Activated CD4-positive, alpha-beta T cell treated with anti-CD3 and anti-CD28 coated beads, Interleukin-2, amount 50 U/mL, for 48 hours (primary cell): ENCODE results near the gene DCUN1D3.
"Not testable (repeated sequence)": the region's sequence is repeated elsewhere in the genome, so short reads cannot be mapped to it uniquely, and the experiment has no call there.

Source experiments
- DNase-seq, 2 experiments: peaks; one replicate each; pipeline ENCODE4 v3.0.0-alpha.2; 2020

Gene DCUN1D3

DNA sequence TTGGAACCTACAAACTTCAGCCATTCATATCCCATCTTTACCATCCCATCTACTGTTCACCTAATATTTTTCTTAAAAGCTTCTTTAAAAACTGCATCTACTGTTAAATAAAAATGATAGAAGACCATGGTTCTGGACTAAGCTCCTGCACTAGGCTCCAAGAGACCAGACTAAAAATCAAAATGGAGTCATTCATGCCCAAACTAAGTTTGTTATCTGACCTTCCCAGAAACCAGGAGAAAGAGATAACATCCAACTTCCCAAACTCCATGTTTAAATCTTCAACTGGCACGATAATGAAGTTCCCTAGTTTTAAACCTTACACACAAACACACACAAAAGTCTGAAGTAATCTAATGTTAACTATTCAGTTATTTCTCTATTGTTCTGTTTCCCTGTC, 13.8 kb downstream of the DCUN1D3 start:
- no peak for DNase-seq

DNA sequence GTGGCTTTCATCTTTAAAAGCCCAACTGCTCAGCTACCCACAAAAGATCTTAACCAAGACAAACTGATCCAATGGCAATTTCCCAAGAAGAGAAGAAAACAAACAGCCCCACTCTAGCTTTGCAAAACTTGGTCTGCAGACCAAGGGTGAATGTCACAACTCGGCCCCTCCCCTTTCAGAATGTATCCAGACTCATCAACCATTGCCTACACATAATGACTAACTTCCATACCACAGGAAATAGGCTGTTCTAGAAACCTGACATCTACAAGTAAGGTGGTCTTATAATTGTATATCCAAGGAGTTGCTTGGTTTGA, 16.0 kb downstream of the DCUN1D3 start:
- DNase-seq = peak in 1 of 2 experiments; percentile 30

DNA sequence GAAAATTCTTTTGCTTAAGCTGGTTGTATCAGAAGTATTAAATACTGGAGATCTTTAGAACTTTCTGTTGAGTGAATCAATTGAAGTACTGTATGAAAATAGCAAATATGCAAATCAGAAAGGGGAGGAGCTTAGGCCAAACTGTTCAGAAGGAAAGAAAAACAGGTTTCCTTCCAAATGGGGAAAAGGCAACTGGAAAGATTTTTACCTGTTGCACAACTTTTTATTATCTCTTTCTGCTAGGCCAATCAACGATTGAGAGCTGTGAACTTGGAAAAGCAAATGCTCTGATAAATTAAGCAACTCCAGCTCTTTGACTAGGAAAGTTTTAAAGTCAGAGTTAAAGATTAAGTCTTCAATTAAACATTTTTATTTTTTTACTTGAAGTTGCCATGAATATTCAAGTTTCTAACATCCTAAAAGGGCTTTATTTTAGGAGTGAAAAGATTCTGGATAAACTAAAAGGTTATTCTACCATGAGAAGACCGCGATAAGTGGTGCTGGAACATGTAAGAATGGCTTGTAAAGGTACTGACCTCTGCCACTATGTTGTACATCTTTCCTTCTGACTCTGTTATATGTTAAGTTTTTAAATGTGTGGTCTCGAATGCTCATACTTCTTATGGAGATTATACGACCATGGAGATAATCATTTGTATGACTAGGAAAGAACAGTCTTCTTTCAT, 16.5 kb downstream of the DCUN1D3 start:
- no peak for DNase-seq

DNA sequence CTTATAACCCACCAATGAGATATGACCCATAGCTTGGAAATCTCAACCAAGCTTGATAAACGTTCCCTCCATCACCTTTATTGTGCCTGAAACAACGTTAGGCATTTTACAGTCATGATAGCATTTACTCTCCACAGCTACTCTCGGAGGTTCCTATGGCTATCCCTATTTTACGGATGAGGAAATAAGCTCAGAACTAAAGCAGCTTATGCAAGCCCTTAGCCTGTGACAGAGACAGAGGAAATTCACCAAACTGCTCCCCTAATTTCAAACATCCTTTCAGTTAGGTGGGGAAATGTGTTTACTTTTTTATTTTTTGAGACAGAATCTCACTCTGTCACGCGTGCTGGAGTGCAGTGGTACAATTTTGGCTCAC, 18.7 kb downstream of the DCUN1D3 start:
- DNase-seq = no peak

DNA sequence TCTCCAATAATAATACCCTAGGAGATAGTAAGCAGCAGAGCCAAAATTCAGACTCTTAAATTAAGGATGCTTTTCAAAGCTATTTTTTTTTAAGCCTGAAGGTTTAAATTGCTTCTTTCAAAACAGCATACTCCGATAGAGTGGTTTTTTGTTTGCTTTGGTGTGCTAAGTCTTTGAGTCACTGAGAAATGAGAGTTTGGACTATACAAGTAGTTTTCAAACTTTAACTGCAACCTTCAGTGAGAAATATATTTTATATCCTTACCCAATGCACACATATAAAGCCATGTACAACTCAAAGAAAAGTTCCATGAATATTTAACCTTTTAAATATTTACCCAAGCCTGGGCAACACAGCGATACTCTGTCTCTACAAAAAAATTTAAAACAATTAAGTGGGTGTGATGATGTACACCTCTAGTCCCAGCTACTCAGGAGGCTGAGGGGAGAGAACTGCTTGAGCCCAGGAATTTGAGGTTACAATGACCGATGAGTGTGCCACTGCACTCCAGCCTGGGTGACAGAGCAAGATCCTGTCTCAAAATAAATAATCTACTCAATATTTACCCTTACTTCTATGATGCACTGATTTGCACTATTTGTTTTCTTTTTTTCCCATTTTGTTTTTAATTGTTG, 19.2 kb downstream of the DCUN1D3 start:
- DNase-seq = no peak

DNA sequence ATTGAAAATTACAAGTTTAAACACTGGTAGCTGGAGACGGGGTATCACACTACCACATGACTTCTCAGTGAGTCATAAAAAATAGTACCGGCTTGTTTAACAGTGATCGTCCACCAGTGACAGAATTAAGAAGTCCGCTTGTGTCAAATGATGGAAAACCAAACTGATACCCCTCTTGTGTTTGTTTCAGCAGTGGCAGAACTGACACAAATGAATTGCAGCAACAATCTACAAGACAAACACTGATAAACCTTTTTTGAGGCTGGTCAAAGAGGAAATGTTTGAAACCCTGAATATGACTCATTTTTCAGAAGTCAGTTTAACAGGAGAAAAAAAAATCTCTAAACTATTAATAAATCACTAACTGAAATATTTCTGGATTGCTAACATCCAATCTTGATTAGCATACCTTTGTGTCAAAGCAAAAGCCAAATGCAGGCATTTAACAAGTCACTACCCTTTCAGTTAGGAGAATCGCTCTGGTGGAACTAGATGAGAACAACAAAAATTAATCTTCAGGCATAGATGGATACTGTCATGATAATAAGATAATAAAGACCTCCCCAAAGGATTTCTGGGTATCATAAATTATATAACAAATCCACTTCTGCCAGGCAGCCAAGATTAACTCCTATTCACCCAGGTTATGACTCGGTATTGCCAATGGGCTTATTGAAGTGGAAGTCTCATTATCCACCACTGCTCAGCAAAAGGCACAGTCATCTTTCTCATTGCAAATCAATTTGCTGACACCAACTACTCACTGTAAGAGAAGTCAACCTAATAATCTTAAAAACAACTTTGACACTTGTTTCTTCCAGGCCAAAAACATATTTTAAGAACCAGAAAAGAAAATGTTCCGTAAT, 20.8 kb downstream of the DCUN1D3 start:
- DNase-seq = no peak

DNA sequence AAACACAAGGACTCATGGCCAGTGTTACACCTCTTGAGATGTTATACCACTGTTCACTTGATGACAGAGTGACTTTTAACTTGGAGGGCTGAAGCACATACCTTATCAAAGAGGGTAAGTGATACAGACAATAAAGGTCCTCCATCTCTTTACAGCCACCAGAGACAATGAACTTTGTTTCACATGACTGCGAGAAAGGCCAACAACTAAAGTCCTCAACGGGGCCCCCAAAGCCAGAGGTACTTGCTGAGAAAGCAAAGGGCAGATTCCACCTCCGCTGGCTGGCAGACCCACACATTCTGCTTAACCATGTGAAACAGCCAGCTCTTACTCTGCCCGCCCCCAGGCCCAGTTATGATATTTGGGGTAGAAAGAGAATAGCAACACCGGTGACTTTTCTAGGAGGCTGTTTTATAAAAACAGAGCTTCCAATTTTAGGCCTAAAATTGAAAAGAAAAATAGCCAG, 21.4 kb downstream of the DCUN1D3 start:
- DNase-seq = peak in 1 of 2 experiments; percentile 25

DNA sequence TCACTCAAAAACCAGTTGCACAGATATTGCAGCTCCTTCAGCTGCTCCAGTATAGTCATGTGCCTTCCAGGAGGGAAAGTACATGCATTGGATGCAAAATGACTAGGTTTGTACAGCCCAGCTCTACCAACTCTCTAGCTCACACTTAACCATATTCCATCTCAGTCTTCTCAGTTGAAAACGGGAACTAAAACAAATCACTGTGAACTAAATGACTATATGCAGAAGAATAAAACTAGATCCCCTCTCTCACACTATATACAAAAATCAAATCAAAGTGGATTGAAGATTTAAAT, 24.9 kb downstream of the DCUN1D3 start:
- no peak for DNase-seq

DNA sequence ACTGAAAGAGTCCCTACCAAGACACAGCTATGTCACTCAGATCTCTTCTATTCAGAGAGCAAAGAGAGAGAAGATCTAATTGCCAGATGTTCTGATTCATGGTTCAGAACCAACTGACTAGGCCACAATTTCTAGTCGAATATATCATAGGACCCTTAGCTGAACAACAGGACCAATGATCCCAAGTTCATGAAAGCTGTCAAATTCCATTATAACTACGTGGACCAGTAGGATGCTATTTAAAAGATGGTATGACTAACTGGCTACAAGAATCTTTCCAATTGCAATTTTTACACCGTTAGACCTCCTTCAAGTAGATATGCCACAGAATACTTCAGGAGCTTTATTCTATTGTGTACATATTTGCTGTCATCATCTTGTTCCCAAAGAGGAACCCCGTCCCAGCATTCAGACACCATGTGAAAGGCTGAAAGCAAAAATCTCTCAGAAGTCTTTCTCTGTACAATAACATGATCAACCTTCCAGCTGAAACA, 26.0 kb downstream of the DCUN1D3 start:
- DNase-seq = no peak

DNA sequence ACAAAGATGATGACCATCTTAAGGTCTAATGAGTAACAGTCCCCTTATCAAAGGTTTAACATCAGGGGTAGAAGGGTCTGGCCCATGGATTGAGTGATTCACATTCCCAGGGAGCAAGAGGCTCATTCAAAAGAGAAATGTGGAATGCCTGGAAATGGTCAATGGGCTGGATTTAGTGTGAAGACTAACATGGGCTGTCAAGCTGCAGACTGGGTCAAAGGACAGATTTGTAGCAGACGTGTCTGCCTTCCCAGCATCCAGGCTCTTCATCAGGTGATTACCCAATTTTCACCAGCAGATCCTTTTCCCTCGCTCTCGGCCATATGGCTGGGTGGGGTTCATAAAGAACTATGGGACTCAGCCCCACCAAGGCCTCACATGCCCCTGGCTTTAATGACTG, 26.8 kb downstream of the DCUN1D3 start:
- no peak for DNase-seq

DNA sequence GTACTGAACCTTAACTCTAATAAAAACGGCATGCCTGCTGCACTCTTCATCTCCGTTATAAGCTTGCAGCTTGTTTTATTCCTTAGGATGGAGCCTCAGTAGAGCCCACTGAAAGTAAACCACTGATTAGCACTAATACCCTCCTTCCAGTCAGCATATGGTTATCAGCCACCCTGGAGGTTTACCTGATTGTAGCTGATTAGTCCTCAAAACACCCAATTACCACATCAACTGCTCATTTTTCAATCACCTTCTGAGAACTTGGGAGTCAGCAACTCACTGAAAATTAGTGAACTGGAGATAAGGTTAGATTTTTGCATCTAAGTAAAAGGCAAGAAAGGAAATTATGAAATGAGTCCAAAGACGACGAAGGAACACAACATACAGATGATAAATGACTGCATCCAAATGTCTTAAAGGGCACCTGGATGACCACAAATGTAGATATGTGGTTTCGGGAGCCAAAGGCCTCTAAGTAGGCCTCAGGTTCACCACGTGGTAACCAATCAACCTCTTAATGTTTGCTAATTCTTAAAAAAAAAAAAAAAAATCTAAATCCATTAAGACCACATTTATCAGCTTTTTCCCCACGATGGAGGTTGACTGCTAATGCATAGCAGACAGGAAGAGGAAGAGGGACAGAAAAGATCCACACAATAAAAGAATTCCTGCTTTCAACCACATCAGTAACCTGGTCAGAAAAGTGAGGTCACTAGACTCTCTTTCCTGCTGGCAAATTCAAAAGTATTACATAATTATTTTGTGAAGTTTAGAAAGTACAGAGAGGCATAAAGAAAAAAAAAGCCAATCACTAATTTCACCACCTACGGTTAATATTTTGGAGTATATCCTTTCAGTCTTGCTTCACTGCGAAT, 28.0 kb downstream of the DCUN1D3 start:
- DNase-seq = no peak

DNA sequence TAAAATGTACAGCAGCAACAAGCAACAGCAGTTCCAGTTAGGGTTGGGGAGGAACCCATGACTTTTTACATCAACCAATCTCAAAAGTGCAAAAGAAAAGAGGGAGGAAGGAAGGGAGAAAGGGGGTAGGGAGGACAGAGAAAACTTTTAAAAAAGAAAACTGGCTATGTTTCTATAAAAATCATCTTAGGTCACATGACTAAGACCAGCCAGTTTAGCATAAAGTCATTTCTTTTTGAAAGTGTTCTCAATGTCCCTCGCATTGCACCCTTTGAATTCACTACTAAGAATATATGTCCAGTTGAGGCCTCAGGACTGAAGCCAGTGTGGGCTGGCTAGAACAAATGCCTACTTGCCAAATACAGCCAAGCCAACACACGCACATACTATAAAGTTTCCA, 28.9 kb downstream of the DCUN1D3 start:
- no peak for DNase-seq

DNA sequence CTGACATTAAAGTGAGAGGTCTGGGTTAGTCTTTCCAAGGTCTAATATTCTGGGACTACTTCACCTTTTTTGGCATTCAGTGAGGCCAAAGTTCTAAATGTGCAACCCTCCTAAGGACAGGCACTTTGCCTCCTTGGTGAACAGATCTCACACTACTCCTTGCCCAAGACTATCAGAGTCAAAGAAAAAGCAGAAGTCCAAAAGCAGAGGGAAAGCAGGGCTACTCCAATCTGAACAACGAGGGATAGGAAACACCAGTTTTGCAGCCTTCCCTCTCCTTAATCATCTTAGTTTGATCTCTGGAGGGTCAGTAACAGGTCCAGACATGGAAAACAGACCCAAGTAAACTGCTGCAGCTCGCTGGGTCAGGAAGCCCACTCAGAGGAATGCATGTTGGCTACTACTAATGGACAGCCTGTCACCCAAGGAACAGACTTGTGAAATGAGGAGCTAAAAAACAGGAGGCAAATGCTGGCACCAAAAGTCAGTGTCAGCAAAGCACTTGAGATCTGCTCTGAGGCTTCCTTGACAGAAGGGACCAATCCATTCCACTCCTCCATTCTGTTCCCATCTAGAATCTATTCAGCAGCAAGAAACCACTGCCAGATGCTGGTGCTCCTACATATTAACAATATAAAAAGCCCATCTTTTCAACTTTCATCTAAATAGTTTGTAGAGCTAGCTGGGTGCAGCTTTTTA, 29.9 kb downstream of the DCUN1D3 start:
- DNase-seq = no peak

DNA sequence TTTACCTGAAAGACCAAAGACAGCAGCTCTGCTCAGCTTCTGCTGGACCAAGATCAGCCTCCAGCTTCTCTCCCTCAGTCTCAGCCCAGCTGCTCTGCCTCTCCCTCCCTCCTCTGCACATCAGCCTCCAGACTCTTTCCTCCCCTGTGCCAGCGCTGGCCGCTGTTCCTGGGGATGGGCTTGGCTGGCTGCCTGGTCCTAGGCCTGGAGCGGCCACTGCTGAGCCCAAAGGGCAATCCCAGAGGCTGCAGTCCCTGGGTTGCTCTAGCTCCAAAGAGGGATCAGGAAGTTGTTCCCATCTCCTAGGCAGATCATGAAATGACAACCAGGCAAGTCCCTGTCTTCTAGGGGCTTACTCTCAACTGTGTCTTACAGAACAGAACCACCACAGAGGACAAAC, 31.3 kb downstream of the DCUN1D3 start:
- DNase-seq = no peak

DNA sequence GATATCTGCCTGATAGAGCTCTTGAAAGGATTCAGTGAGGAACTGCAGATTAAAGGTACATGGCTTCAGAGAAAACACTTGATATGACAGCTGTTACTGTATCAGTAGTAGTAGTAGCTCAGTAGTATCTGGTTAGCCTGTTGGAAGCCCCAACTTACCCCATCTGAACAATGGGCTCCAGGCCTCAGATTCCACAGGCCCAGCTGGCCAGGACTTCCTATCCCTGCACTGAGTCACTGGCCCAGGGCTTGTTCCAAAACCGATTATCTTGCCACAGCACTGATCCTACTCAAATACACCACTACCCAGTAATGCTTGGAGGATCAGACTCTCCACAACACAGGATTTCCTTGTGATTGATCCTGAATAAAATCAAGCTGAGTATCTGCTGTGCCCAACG, 32.6 kb downstream of the DCUN1D3 start:
- DNase-seq = no peak

DNA sequence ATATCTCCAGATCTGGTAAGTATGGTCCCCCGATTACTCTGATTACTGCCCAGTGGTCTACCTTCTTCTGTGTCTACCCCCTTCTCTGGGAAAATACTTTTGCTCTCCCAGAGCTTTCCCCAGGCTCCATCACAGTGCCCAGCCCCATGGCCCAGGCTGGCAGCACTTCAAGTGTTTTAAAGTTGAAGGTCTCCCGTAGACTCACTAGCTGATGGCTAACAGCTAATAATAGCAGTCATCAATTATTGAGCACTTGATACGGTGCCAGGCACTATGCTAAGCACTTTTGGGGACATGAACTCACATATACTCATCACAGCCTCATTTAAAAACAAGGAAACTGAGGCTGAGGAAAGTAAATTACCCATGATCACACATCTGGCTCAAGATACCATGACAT, 33.4 kb downstream of the DCUN1D3 start:
- no peak for DNase-seq

DNA sequence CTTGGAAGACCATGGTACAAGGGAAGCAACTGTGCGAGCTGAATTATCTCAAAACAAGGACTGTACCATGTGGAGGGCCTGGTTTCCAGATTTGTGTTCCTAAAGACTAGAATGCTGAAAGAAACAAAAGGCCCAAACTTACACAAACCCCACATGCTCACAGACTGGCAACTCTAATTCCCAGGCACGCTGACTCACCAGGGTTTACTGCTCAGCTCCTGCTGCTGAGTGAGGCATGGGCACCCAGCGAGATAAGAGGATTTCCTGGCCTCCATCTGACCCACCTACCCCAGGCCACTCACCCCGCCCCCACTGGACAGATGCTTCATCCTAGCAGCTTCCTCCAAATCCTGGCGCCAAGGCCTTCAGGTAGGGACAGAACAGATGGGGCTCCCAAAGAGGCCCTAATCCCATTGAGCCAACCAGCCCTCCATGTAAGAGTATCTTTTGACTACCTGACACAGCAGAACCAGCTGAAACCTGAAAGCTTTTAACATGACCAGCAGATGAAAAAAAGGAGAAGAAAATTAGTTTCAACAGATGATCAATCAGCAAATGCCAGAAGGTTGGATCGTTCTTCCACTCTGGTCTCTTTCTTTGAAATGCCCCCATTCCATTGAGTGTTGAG, 33.9 kb downstream of the DCUN1D3 start:
- DNase-seq = peak; percentile 27 to 32

DNA sequence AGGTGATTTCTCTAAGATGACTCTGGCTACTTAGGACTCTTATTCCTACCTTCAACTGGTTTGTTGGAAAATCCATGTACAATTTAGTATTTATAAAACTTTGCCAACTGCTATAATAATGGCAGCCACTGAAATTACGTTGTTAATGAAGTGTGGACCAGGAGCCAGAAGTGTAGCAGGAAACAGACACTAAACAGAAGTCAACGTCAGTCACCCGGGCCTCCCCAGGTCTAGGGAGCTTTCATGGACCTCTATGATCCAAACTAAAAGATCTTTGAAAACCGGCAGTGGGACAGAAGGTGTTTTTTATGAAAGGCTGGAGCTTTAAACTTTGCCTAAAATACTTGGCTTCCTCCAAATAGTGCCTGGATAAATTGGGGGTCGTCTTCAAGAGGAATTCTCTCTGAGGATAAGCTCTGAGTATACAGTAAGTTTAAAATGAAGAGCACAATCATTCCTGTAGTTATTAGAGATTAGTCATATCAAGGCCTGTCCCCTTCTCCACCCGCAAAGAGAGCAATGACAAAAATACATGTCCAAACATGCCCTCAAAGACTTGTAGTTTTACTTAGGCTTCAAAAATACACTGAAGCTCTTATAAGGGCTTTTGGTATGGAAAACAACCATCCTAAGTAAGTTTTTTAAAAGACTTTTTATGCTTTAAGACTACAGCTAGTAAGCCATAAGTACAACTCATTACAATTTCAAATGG, 34.6 kb downstream of the DCUN1D3 start:
- DNase-seq = no peak

DNA sequence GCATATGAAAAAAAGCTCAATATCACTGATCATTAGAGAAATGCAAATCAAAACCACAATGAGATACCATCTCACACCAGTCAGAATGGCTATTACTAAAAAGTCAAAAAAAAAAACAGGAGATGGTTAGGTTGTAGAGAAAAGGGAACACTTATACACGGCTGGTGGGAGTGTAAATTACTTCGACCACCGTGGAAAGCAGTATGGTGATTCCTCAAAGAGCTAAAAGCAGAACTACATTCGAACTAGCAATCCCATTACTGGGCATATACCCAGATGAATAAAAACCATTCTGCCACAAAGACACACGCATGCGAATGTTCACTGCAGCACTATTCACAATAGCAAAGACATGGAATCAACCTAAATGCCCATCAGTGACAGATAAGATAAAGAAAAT, 35.8 kb downstream of the DCUN1D3 start:
- DNase-seq = not testable (repeated sequence)

DNA sequence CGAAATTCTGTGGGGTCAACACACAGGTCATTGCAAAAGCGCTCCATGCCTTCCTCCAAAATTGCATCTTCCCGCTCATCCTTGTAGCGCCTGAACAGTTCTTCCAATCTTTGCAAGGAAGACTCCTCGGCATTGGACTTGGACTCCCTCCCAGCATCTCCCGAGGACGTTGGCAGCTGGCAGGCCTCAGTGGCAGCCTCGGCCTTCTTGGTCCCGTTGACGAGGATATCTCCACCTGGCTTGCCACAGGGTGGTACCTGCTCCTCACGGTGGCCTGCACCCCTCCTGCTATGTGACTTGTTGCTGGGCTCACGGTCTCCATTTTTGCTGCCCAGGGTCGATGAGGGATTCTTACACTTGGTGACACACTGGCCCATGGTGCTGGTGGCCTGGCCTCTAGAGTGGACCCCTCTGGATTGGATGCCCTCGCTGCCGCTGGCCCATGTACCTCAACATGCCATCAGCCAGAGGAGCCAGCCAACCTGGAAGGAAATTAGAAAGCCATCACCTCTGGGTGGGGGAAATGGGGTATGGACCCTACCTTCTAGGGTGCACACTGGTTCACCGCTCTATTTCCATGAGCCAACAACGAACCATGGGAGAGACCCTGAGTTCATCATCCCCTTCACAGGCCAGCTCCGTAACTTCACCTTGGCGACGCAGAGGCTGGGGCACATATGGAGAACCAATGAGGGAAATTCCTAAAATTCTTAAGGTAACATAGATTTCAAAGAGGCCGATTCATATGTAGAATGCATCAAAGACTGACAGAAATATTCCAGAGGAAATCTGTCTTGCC, 37.8 kb downstream of the DCUN1D3 start:
- DNase-seq = no peak
